Fibroblast of gingiva (primary cell): ENCODE data around the gene CLN5.
A peak's percentile ranks its signal among the peaks of the same experiment; 100 is the strongest.

Experiments
- DNase-seq: peaks from one replicate; pipeline ENCODE4 v3.0.0-alpha.2; 2011; ENCODE audit warnings: low read depth

The CLN5 gene

GRCh38 chr13:77016888-77017623, 25.2 kb downstream of the CLN5 start:
- DNase-seq: no peak

DNA sequence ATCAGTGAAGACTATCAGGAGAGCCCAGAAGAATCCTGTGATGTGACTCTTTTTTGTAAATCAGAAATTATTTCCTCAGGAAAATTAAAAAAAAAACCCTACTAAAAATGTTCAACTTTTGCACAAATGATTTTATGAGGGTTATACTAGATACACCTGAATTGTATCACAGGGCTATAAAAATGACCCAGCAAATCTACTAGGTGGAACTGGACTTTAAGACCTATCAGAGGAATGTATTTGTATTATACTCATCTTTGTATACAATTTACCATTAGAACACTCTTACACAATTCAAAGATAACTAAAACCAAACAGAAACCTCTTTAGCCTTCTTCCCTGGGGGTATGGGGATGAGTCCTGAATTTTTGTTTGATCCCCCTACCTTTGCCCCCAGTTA, 27.9 kb downstream of the CLN5 start:
- no peak for DNase-seq

GRCh38 chr13:77022341-77022740, 30.5 kb downstream of the CLN5 start:
- DNase-seq: peak; percentile 64

DNA sequence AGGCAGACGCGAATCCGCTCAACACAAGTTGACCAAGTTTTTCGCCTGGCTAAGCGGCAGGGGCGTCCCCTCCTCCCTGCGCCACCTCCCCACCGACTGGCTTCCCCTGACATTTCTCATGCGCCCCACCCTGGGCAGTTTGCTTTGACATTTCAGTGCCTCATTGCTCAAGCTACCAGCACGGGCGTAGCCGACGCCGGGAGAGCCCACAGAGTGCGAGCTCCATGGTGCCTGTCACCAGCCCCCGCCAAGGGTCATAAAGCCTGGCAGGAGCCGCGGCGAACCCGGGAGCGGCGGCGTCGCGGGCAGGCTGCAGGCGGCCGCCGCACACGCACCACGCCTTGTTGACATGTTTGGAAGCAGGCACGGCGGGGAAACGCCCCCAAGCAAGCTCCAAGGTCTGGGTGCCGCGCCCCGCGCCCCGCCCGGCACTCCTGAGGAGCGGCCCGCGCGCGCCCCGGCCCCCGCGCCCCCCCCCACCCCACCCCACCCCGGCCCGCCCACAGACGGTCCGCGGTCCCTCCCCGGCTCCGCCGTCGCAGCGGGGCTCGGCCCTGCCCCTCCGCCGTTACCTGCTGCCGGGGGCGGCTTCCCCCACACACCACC, 34.5 kb downstream of the CLN5 start:
- peak; percentile 70 for DNase-seq

GRCh38 chr13:77026861-77027621, 35.2 kb downstream of the CLN5 start, which contains the start of gene FBXL3:
TSS of gene FBXL3 (minus strand) at chr13:77027159. CDS start at chr13:77021860, 5,299 bp downstream.
- peak; percentile 94 for DNase-seq

GRCh38 chr13:77028202-77028601, 36.3 kb downstream of the CLN5 start:
- peak; percentile 47 for DNase-seq

DNA sequence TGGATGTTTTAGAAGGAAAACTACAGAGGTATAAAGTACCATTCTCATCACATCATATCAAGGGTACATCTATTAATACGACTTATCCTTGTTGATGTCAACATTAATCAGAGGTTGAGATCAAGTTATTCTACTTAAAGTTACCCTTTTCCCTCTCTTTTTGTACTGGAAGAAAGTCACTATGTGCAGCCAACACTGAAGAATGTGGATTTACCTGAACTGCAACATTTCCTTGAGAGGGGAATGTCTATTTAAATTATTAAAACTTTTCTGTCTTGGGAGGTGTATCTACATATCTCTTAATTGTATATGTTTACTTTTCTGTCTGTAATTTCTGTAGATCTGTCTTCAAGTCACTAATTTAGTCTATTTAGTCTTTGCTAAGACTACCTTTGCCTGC, 37.6 kb downstream of the CLN5 start:
- DNase-seq: no peak

DNA sequence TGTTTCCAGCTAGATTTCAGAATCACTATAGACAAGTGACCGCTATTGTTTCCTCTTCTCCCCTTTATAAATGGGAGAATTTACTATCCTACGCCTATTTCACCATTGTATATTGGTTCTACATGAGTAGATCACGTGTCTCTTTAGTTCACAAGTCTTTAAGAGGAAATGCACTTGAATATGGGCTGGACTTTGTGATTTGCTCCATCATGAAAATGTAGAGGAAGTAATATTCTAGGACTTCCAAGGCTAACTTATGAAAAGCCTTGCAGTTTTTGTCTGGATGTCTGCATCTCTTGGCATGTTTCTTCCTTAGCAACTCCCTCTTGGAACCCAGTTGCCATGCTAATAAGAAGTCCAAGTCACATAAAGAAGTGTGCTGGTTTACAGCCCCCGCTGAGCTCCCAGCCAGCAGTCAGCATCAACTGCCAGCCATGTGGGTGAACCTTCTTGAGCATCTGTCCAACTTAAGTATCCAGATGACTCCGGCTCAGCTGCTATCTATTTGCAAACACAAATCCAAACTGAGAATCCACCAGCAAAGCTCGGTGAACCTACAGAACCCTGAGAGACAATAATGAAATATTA, 39.9 kb downstream of the CLN5 start:
- no peak for DNase-seq

GRCh38 chr13:77033717-77034302, 41.9 kb downstream of the CLN5 start:
- DNase-seq: no peak

DNA sequence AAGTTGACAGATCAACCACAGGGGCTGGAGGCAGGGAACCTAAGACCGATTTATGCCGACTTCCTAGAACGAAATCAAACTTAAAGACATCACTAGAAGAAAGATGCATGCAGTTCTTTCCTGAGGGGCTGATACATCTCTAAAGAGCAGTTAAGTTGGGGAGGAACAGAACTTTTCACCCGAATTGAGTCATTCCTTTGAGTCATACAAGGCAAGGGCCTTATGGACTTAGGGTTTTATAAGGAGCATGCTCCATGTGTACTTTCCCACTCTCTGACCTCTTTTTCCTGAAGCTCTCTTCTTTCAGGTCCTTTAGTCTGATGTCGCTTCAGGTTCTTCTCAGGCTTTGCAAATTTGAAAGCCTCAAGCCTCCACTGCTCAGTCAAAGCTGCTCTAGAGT, 43.0 kb downstream of the CLN5 start:
- DNase-seq: no peak

- DNase-seq: no peak
Measured at GRCh38 chr13:77036279-77036678, 44.4 kb downstream of the CLN5 start.

DNA sequence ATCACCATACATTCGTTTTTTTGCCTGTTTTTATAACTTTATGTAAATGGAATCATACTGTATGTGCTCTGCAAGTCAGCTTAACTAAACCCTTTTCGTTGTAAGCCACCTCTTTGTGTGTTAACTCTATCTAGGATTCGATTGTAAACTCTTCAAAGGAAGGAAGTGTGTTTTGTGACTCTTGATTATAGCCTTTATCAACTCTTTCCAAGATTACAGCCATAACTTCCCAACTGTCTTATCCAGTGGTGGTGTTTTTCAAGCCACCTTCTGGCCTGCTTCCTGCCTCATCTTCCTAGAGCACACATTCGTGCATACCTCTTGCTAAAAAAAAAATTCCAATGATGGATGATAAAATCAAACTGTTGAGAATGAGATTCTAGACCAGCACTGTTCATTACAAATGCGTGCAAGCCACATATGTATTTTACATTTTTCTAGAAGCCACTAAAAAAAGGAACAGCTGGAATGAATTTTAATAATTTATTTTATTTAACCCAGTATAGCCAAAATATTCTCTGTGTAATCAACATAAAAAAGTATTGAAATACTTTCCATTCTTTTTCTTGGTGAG, 47.1 kb downstream of the CLN5 start:
- no peak for DNase-seq

DNA sequence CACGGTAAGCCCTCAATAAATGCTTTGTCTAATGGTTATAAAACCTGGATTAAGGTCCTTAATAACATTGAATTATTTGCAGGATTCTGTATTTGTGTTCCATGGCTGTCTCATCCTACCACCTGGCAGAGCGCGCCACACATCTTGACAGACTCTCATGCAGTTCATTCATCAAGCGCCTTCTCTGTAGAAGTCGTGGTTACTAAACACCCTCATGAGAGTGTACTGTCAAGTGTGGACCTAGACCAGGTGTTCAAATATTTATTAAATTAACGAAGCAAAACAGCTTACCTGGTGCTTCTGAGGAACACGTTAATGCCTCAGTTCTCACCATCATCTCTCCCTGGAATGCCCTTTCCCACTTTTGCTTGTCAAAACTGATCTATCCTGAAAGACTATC, 48.2 kb downstream of the CLN5 start:
- DNase-seq: no peak

DNA sequence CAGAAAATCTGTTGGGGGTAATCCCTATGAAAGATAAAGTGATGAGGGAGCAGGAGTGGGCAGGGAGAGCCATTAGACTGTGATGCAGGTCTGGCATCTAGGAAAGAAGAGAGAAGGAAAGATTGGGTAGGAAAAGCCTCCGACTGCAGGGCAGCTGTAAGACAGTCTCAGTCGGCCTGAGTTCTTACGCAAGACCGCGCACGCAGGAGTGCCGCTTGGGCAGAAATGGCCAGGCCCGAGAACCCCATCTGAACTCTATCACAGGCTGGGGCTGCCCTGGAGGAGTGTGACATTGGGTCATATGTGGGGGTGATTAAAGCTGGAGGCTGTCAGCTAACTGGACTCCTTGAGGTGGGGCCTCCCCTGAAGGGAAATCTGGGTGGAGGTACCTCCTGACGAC, 49.0 kb downstream of the CLN5 start:
- DNase-seq: no peak

DNA sequence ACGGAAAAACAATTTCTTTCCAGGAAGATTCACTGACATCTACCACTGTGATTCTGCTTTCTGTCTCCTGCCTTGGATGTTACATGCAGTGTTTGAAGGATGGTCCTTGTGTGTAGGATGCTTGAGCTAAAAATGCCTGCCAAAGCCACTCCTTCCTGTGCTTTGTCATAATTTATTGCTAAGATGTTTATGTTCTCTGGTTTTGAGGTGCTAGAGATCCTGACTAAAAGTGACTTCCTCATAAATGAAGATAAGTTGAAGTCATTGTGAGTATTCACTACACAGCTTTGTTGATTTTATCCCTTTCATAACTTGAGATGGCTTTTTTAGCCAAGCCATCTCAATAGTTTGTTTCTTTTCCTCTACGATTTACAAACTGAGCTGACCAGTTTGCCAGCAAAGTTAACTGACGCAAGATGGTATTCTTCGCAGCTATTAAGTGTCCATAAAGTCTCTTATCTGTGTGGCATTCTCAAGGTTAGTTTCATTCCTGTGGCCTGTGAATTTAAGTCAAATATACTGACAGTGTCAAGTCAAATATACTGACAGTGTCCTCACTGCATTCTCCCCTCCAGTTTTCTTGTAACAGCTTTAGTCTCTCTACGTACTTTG, 50.8 kb downstream of the CLN5 start:
- no peak for DNase-seq

DNA sequence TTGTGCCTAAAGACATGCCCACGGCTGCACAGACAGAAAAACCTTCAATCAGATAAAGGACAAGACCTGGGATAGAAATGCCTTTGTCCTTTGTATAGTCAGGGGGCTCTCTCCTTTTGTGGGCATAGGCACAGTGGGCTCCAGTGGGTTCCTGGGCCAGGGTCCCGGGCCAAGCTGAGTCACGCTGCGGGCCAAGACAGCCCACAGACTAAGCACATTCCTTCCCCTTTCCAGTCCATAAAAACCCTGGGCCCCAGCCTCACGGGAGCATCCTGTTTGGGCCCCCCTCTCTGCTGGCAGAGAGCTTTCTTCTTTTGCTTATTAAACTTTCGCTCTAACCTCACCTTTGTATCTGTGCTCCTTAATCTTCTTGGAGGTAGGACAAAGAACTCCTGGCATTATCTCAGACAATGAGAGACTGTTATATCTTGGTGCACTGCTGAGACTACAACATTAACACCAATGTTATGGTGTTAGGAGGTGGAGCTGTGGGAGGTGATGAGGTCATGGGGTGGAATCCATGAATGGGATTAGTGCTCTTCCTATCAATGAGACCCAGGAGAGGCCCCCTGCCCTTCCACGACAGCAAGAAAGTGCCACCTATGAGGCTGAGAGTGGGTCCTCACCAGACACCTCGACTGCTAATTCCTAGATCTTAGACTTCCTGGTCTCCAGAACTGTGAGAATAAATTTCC, 55.9 kb downstream of the CLN5 start:
- DNase-seq: no peak

DNA sequence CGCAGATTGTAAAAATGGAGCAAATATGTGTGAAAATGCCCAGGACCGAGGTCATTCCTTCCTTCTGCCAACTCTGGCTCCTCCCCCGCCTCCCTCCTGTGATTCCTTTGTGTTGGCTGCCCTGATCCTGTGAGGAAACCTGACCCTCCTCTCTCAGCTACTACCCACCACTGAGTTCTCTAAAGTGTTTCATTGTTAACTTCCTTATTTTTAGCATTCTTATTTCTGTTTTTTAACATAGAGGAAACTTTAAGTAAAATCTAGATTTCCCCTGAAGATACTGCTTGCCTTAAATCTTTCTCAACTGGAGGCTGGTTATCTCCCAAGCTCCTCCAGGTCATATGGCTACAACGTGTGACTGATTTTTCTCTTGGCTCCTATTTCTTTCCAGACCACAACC, 56.8 kb downstream of the CLN5 start:
- no peak for DNase-seq

DNA sequence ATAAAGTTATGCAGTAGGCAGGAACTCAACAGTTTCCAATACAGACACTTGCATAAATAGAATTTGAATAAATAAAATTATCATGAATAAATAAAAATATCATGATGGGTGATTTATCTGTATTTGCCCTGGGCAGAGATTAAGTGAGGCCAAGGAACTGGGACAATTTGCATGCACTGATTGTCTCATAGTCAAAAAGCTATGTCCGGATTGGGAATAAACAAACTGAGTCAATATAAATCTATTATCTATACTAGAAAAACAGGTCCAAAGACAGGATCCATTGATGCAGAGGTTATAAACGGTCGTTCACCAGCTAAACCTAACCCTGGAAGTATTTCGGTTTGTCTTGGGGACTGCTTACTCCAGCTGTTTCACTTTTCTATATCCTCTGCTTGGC, 61.3 kb downstream of the CLN5 start:
- no peak for DNase-seq
